ENCODE data around the gene SHOX.
"Not testable (repeated sequence)": the region's sequence is repeated elsewhere in the genome, so short reads cannot be mapped to it uniquely, and the experiment has no call there.

SHOX gene

GRCh38 chrX:618761-619450 is 11.7 kb upstream of the SHOX start:
- DNase-seq (ENCODE audit: low read depth), result no peak
- H3K4me3 ChIP-seq (ENCODE audit: low read depth, low read length), result no peak overlapping the region
- TF ChIP-seq CTCF (conservative IDR thresholded peaks at IDR 0.05; ENCODE audit: low read depth, low read length), result no peak

- no peak overlapping the region for H3K4me3 ChIP-seq (ENCODE audit: low read depth, low read length)
- no peak for DNase-seq (ENCODE audit: low read depth)
- no peak for TF ChIP-seq CTCF (conservative IDR thresholded peaks at IDR 0.05; ENCODE audit: low read depth, low read length)
Observed at GRCh38 chrX:619451-619811, 11.2 kb upstream of the SHOX start.

- H3K4me3 ChIP-seq (ENCODE audit: low read depth, low read length), result no peak overlapping the region
- TF ChIP-seq CTCF (conservative IDR thresholded peaks at IDR 0.05; ENCODE audit: low read depth, low read length), result no peak
- no peak for DNase-seq (ENCODE audit: low read depth)
Observed at GRCh38 chrX:619812-620531, 10.6 kb upstream of the SHOX start.

- TF ChIP-seq CTCF (conservative IDR thresholded peaks at IDR 0.05; ENCODE audit: low read depth, low read length), result no peak
- no peak for DNase-seq (ENCODE audit: low read depth)
- H3K4me3 ChIP-seq (ENCODE audit: low read depth, low read length), result no peak overlapping the region
Observed at GRCh38 chrX:621705-622503, 8.7 kb upstream of the SHOX start.

- not testable (repeated sequence) for DNase-seq (ENCODE audit: low read depth); H3K4me3 ChIP-seq (ENCODE audit: low read depth, low read length)
Observed at GRCh38 chrX:622802-623201, 7.8 kb upstream of the SHOX start.

- DNase-seq (ENCODE audit: low read depth), result no peak
- no peak for TF ChIP-seq CTCF (conservative IDR thresholded peaks at IDR 0.05; ENCODE audit: low read depth, low read length)
- no peak overlapping the region for H3K4me3 ChIP-seq (ENCODE audit: low read depth, low read length)
Observed at GRCh38 chrX:623268-623598, 7.4 kb upstream of the SHOX start.

- no peak for TF ChIP-seq CTCF (conservative IDR thresholded peaks at IDR 0.05; ENCODE audit: low read depth, low read length)
- no peak overlapping the region for H3K4me3 ChIP-seq (ENCODE audit: low read depth, low read length)
- peak; percentile 29 for DNase-seq (ENCODE audit: low read depth)
Observed at GRCh38 chrX:623599-624315, 6.8 kb upstream of the SHOX start.

Measured in choroid plexus epithelial cell (primary cell).